Cardiac muscle cell (in vitro differentiated cells and primary cell): Measurements from ENCODE around the gene USP53. TPM values are rescaled to one million over a fixed set of nuclear protein-coding genes. Genes with fewer than 3 reads are reported as not detected.
A peak's percentile ranks its signal among the peaks of the same experiment; 100 is the strongest.
"Not testable (repeated sequence)": the region's sequence is repeated elsewhere in the genome, so short reads cannot be mapped to it uniquely, and the experiment has no call there.

Experiments used
- DNase-seq, 2 donors: peaks; one replicate each; pipeline versions ENCODE4 v3.0.0 to v3.0.0-alpha.2; 2010 to 2017; ENCODE audit warnings: low read depth in 1 of 2, low spot score in 1 of 2
- H3K27ac ChIP-seq: fragments of 200-600 bp; sonication (generic); 2 replicates; pipeline ENCODE4 v1.5.1; 2016
- H3K27me3 ChIP-seq: fragments of 200-600 bp; sonication (generic); 2 replicates; pipeline ENCODE4 v1.6.0; 2016; ENCODE audit warnings: control low read depth
- H3K36me3 ChIP-seq: fragments of 200-600 bp; sonication (generic); 2 replicates; pipeline ENCODE4 v1.5.1; 2016; ENCODE audit warnings: control low read depth
- H3K4me1 ChIP-seq: fragments of 200-600 bp; sonication (generic); 2 replicates; pipeline ENCODE4 v1.8.1; 2017; ENCODE audit warnings: low read depth, mild to moderate bottlenecking, mixed run types
- H3K4me3 ChIP-seq: fragments of 200-600 bp; sonication (generic); 2 replicates; pipeline ENCODE4 v1.5.1; 2016; ENCODE audit warnings: mild to moderate bottlenecking
- H3K9me3 ChIP-seq: fragments of 200-600 bp; sonication (generic); 2 replicates; pipeline ENCODE4 v1.5.1; 2017; ENCODE audit warnings: low read depth, mild to moderate bottlenecking, control low read depth
- polyA plus RNA-seq: library from polyadenylated mRNA; unstranded; fragments of >200 nt; fragmentation: Nextera tagmentation; extraction: Ambion mirVana; gene quantifications from 2 replicates; pipeline ENCODE4 v1.2.1, GENCODE V29; 2016
- total RNA-seq: library from RNA; depleted of rRNA; stranded (reverse); fragments of >200 nt; gene quantifications from 2 replicates; pipeline ENCODE4 v1.2.3, GENCODE V29; 2016
- TF ChIP-seq, protein P1 (sequence below): IDR thresholded peaks from 2 replicates; pipeline ENCODE4 v1.5.1; 2012; ENCODE audit warnings: low read depth, mild to moderate bottlenecking, low read length

USP53 gene
- total and polyA plus RNA-seq, 2 experiments from 2014 or later: 14.1 to 28.1 TPM

DNA sequence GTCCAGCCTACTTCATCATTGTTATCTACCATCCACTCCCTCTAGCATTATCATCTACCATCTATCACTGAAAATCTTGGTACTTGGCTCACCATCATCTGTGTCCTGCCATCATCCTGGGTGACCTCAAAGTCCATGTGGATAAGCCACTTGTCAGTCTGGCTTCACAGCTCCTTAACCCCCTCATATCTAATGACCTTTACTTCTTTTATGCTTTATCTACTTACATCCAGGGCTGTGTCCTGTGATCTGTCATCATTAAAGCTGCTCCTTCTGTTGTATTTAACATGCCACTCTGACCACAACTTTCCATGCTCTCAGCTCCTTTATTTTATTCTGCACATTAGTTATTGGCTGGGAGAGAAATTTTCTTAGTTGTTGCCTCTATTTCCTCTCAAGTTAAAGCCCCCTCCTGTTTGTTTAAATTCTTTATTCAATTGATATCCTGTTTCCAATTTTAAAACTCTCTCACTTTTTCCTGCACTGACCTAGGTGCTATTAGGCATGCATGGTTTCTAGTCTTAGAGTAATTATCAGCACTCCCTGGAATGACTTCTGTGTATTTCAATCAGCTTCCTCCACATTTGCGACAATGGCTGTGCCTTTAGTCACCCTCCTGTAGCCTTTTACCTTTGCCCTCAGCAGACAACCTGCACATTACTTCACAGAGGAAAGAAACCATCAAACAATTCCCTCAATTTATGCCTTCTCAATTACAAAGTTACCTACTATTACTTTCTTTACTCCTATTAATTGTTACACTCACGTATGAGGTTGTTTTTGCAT lies 117.5 kb downstream of the USP53 start:
- H3K36me3 ChIP-seq: no peaks in the 10 kb centered on the region
- H3K9me3 ChIP-seq: no peaks in the 10 kb centered on the region
- TF ChIP-seq, protein P1, sequence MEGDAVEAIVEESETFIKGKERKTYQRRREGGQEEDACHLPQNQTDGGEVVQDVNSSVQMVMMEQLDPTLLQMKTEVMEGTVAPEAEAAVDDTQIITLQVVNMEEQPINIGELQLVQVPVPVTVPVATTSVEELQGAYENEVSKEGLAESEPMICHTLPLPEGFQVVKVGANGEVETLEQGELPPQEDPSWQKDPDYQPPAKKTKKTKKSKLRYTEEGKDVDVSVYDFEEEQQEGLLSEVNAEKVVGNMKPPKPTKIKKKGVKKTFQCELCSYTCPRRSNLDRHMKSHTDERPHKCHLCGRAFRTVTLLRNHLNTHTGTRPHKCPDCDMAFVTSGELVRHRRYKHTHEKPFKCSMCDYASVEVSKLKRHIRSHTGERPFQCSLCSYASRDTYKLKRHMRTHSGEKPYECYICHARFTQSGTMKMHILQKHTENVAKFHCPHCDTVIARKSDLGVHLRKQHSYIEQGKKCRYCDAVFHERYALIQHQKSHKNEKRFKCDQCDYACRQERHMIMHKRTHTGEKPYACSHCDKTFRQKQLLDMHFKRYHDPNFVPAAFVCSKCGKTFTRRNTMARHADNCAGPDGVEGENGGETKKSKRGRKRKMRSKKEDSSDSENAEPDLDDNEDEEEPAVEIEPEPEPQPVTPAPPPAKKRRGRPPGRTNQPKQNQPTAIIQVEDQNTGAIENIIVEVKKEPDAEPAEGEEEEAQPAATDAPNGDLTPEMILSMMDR: no peak
- no peaks in the 10 kb centered on the region for H3K27me3 ChIP-seq
- no peak overlapping the region for H3K4me3 ChIP-seq
- H3K27ac ChIP-seq: peak overlapping the region; percentile 87
- peaks cover 14% of the 10 kb centered on the region for H3K4me1 ChIP-seq
- DNase-seq: peak in 1 of 2 donors; percentile 14

DNA sequence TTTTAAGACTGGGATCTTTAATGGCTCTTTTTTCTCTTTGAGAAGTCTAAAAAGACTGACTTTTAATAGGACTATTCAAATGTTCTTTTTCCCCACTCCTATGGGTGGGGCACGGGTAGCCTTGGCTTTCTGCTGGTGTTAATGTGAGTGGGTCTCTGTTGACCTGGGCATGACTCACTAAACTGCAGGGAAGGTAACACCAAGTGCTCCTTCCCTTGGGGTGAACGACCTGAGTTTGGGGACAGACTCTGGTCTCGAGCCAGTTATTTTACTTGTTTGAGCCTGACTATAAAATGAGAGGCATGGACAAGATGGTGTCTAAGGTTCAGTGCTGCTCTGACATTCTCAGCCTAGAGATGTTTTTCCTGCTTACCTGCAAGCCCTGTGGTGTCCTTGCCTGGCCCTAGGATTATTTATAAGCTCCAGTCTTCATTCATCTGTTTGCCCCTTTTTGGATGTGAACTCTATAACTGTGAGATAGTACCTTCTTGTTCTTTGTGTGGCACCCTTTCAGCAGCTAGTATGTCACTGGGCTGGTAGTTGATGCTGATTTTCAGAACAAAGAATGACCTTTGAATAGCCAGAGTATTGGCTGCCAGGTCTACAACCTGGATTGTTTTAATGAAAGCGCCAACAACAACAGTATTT lies 123.9 kb downstream of the USP53 start:
- not testable (repeated sequence) for H3K4me3 ChIP-seq, H3K9me3 ChIP-seq, H3K27ac ChIP-seq, DNase-seq, H3K4me1 ChIP-seq, H3K27me3 ChIP-seq, H3K36me3 ChIP-seq

DNA sequence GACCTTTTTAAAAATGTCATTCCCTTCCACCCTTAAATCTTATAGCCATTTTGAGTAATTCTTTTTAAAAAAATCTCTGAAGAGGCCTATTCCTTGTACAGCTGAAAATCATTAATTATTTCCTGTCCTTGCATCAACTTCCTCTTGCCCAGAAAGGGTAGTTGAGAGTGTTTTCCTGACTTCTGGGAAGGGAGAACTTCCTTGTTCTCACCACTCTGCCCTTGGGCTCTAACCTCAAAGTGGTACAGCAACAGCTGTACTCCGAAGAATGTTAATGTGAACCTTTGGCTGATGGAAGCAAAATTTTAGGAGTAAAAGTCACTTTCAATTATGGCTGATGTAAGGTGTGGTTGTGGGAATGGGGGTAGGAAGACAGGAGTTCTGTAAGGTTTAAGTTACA lies 124.5 kb downstream of the USP53 start:
- Histone ChIP-seq H3K9me3 (no peaks in the 10 kb centered on the region), H3K27me3 (no peaks in the 10 kb centered on the region), H3K36me3 (no peaks in the 10 kb centered on the region), H3K4me3 (no peak overlapping the region), H3K27ac (peak overlapping the region; percentile 39), H3K4me1 (no peaks in the 10 kb centered on the region)
- TF ChIP-seq, protein P1: no peak
- peak in 1 of 2 donors; percentile 8 for DNase-seq

DNA sequence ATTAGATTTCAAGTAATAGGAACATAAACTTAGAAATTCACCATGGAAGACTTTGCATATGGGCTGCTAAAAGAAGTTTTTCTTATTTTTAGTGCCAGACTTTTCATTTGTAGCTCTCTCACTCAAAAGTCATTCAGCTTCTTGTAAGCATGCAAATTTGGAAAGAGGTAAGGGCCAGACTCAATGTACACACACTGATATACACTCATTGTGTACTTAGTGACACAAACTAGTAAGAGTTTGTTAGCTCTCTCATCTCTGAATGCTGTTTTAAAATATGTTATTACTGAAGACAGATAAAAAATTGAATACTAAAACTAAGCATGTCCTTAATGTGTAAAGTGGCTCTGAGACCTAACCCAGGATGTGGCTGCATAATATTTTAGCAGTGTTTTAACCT lies 127.4 kb downstream of the USP53 start:
- H3K9me3 ChIP-seq, H3K4me3 ChIP-seq: not testable (repeated sequence)

DNA sequence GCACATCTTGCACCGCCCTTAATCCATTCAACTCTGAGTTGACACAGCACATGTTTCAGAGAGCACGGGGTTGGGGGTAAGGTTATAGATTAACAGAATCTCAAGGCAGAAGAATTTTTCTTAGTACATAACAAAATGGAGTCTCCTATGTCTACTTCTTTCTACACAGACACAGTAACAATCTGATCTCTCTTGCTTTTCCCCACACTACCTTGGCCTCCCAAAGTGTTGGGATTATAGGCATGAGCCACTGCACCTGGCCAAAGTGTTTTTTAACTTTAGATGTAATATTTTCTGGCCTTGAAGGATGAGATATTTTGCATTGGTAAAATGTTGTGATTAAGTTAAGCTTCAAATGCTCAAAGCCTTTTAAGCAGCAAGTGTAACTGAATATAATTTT lies 130.8 kb downstream of the USP53 start:
- H3K27ac ChIP-seq, H3K9me3 ChIP-seq, DNase-seq, H3K36me3 ChIP-seq, H3K27me3 ChIP-seq, H3K4me3 ChIP-seq, H3K4me1 ChIP-seq: not testable (repeated sequence)

More for the DNA sequence above, 127.4 kb downstream of the USP53 start:
- not testable (repeated sequence) for H3K4me1 ChIP-seq, DNase-seq, H3K27me3 ChIP-seq, H3K27ac ChIP-seq, H3K36me3 ChIP-seq

Other genes starting within 250 kb of the USP53 start
- gene MYOZ2, start 76.9 kb upstream of the USP53 start, total RNA-seq: 18.0 and 29.0 TPM in 2 replicates
- gene MYOZ2, start 76.9 kb upstream of the USP53 start, polyA plus RNA-seq: 45.1 and 54.0 TPM in 2 replicates
- gene FABP2, start 109.4 kb downstream of the USP53 start, total RNA-seq: 5.5 and 6.0 TPM in 2 replicates
- 9.9 and 12.4 TPM in 2 replicates for gene FABP2, start 109.4 kb downstream of the USP53 start, polyA plus RNA-seq